Measurements from ENCODE around the gene TPRN.

TPRN gene

GRCh38 chr9:137227054-137227852 lies 26.7 kb upstream of the TPRN start, which contains the start of gene RNF224:
Gene RNF224, plus strand, starts transcription at chr9:137227502. Its CDS starts 834 bp downstream, at chr9:137228336.
- peaks cover 57% of the 10 kb centered on the region for H3K4me1 ChIP-seq (ENCODE audit: control insufficient read depth, insufficient read depth, low read length)
- no peak within 1 kb of the TSS for H3K4me3 ChIP-seq (ENCODE audit: low read length)
- H3K36me3 ChIP-seq (ENCODE audit: control insufficient read depth, insufficient read depth, low read length): no peaks in the 10 kb centered on the region
- H3K27me3 ChIP-seq (ENCODE audit: control insufficient read depth, insufficient read depth, low read length): peaks cover 24% of the 10 kb centered on the region
- H3K9ac ChIP-seq (ENCODE audit: low read length): peak within 1 kb of the TSS; percentile 41
- no peaks in the 10 kb centered on the region for H3K9me3 ChIP-seq (ENCODE audit: control insufficient read depth, low read length)

GRCh38 chr9:137226338-137227053 lies 26.0 kb upstream of the TPRN start:
- Histone ChIP-seq H3K4me1 (ENCODE audit: control insufficient read depth, insufficient read depth, low read length) (peaks cover 55% of the 10 kb centered on the region), H3K9ac (ENCODE audit: low read length) (peak overlapping the region; percentile 41), H3K9me3 (ENCODE audit: control insufficient read depth, low read length) (no peaks in the 10 kb centered on the region), H3K36me3 (ENCODE audit: control insufficient read depth, insufficient read depth, low read length) (no peaks in the 10 kb centered on the region), H3K27me3 (ENCODE audit: control insufficient read depth, insufficient read depth, low read length) (peaks cover 17% of the 10 kb centered on the region), H3K4me3 (ENCODE audit: low read length) (no peak overlapping the region)

GRCh38 chr9:137225699-137226331 lies 25.3 kb upstream of the TPRN start:
- peaks cover 15% of the 10 kb centered on the region for H3K27me3 ChIP-seq (ENCODE audit: control insufficient read depth, insufficient read depth, low read length)
- peaks cover 55% of the 10 kb centered on the region for H3K4me1 ChIP-seq (ENCODE audit: control insufficient read depth, insufficient read depth, low read length)
- H3K36me3 ChIP-seq (ENCODE audit: control insufficient read depth, insufficient read depth, low read length): no peaks in the 10 kb centered on the region
- H3K9me3 ChIP-seq (ENCODE audit: control insufficient read depth, low read length): no peaks in the 10 kb centered on the region
- H3K9ac ChIP-seq (ENCODE audit: low read length): no peak overlapping the region
- H3K4me3 ChIP-seq (ENCODE audit: low read length): no peak overlapping the region

- peak within 1 kb of the TSS; percentile 80 for H3K4me3 ChIP-seq (ENCODE audit: low read length)
- peak within 1 kb of the TSS; percentile 88 for H3K9ac ChIP-seq (ENCODE audit: low read length)
- H3K4me1 ChIP-seq (ENCODE audit: control insufficient read depth, insufficient read depth, low read length): peaks cover 61% of the 10 kb centered on the region
- H3K9me3 ChIP-seq (ENCODE audit: control insufficient read depth, low read length): no peaks in the 10 kb centered on the region
- H3K27me3 ChIP-seq (ENCODE audit: control insufficient read depth, insufficient read depth, low read length): peaks cover 10% of the 10 kb centered on the region
- H3K36me3 ChIP-seq (ENCODE audit: control insufficient read depth, insufficient read depth, low read length): no peaks in the 10 kb centered on the region
These were observed 24.5 kb upstream of the TPRN start, which contains the start of gene CYSRT1 for GRCh38 chr9:137224830-137225694. Gene CYSRT1, plus strand, starts transcription at chr9:137225174. Its CDS starts 448 bp downstream, at chr9:137225622.

GRCh38 chr9:137223078-137223970 lies 22.8 kb upstream of the TPRN start:
- Histone ChIP-seq H3K36me3 (ENCODE audit: control insufficient read depth, insufficient read depth, low read length) (no peaks in the 10 kb centered on the region), H3K9ac (ENCODE audit: low read length) (peak overlapping the region; percentile 88), H3K27me3 (ENCODE audit: control insufficient read depth, insufficient read depth, low read length) (no peaks in the 10 kb centered on the region), H3K4me3 (ENCODE audit: low read length) (peak overlapping the region; percentile 80), H3K9me3 (ENCODE audit: control insufficient read depth, low read length) (no peaks in the 10 kb centered on the region), H3K4me1 (ENCODE audit: control insufficient read depth, insufficient read depth, low read length) (peaks cover 70% of the 10 kb centered on the region)

GRCh38 chr9:137222190-137223077 lies 21.9 kb upstream of the TPRN start, which contains the start of gene RNF208:
Gene RNF208, minus strand, starts transcription at chr9:137222240. Its CDS starts 1,028 bp downstream, at chr9:137221212.
- no peaks in the 10 kb centered on the region for H3K9me3 ChIP-seq (ENCODE audit: control insufficient read depth, low read length)
- peak within 1 kb of the TSS; percentile 56 for H3K4me3 ChIP-seq (ENCODE audit: low read length)
- H3K27me3 ChIP-seq (ENCODE audit: control insufficient read depth, insufficient read depth, low read length): no peaks in the 10 kb centered on the region
- H3K9ac ChIP-seq (ENCODE audit: low read length): peak within 1 kb of the TSS; percentile 49
- H3K36me3 ChIP-seq (ENCODE audit: control insufficient read depth, insufficient read depth, low read length): no peaks in the 10 kb centered on the region
- H3K4me1 ChIP-seq (ENCODE audit: control insufficient read depth, insufficient read depth, low read length): peaks cover 65% of the 10 kb centered on the region

- H3K27me3 ChIP-seq (ENCODE audit: control insufficient read depth, insufficient read depth, low read length): no peaks in the 10 kb centered on the region
- H3K9ac ChIP-seq (ENCODE audit: low read length): no peak overlapping the region
- no peak overlapping the region for H3K4me3 ChIP-seq (ENCODE audit: low read length)
- H3K36me3 ChIP-seq (ENCODE audit: control insufficient read depth, insufficient read depth, low read length): no peaks in the 10 kb centered on the region
- peaks cover 62% of the 10 kb centered on the region for H3K4me1 ChIP-seq (ENCODE audit: control insufficient read depth, insufficient read depth, low read length)
- H3K9me3 ChIP-seq (ENCODE audit: control insufficient read depth, low read length): no peaks in the 10 kb centered on the region
These were observed 21.1 kb upstream of the TPRN start for GRCh38 chr9:137221506-137222111.

- Histone ChIP-seq H3K4me1 (ENCODE audit: control insufficient read depth, insufficient read depth, low read length) (peaks cover 58% of the 10 kb centered on the region), H3K4me3 (ENCODE audit: low read length) (no peak overlapping the region), H3K9me3 (ENCODE audit: control insufficient read depth, low read length) (no peaks in the 10 kb centered on the region), H3K9ac (ENCODE audit: low read length) (no peak overlapping the region), H3K27me3 (ENCODE audit: control insufficient read depth, insufficient read depth, low read length) (no peaks in the 10 kb centered on the region), H3K36me3 (ENCODE audit: control insufficient read depth, insufficient read depth, low read length) (no peaks in the 10 kb centered on the region)
These were observed 20.6 kb upstream of the TPRN start for GRCh38 chr9:137221095-137221505.

- no peak overlapping the region for H3K9ac ChIP-seq (ENCODE audit: low read length)
- H3K27me3 ChIP-seq (ENCODE audit: control insufficient read depth, insufficient read depth, low read length): no peaks in the 10 kb centered on the region
- no peak overlapping the region for H3K4me3 ChIP-seq (ENCODE audit: low read length)
- peaks cover 53% of the 10 kb centered on the region for H3K4me1 ChIP-seq (ENCODE audit: control insufficient read depth, insufficient read depth, low read length)
- no peaks in the 10 kb centered on the region for H3K36me3 ChIP-seq (ENCODE audit: control insufficient read depth, insufficient read depth, low read length)
- no peaks in the 10 kb centered on the region for H3K9me3 ChIP-seq (ENCODE audit: control insufficient read depth, low read length)
These were observed 20.0 kb upstream of the TPRN start for GRCh38 chr9:137220317-137221094.

All from mucosa of stomach (tissue), 1 donor.